K562 (cell line): ENCODE results near the gene CCL19. TPM values are rescaled to one million over a fixed set of nuclear protein-coding genes. Genes with fewer than 3 reads are reported as not detected.

Source experiments
- CREBBP ChIP-seq: IDR thresholded peaks from one replicate; pipeline ENCODE4 v1.6.1; 2012; ENCODE audit warnings: low read depth, mild to moderate bottlenecking, control low read depth, inconsistent platforms, low read length
- CXXC5 ChIP-seq: fragments of 250-450 bp; sonication (Bioruptor Pico); IDR thresholded peaks from 2 replicates; pipeline ENCODE4 v1.8.0; 2022; ENCODE audit warnings: inconsistent platforms, mild to moderate bottlenecking, moderate library complexity
- EP400 ChIP-seq: fragments of 450-650 bp; IDR thresholded peaks from 2 replicates; pipeline ENCODE4 v1.6.1; 2017; ENCODE audit warnings: antibody characterized with exemption, mild to moderate bottlenecking, moderate library complexity
- HNRNPL ChIP-seq: fragments of 200-400 bp; formaldehyde crosslinking; IDR thresholded peaks from 2 replicates; pipeline ENCODE4 v1.6.1; 2017; ENCODE audit warnings: low read depth, mild to moderate bottlenecking, low read length
- L3MBTL2 ChIP-seq: fragments of 450-650 bp; IDR thresholded peaks from 2 replicates; pipeline ENCODE4 v1.6.1; 2016; ENCODE audit warnings: mild to moderate bottlenecking, moderate library complexity
- LARP7 ChIP-seq: fragments of 450-650 bp; IDR thresholded peaks from 2 replicates; pipeline ENCODE4 v1.6.1; 2016
- MED1 ChIP-seq: sonication (generic); formaldehyde crosslinking; IDR thresholded peaks from 2 replicates; pipeline ENCODE4 v1.8.1; 2023; ENCODE audit warnings: missing genetic modification reagents, borderline replicate concordance
- NCOA4 ChIP-seq: fragments of 450-650 bp; IDR thresholded peaks from 2 replicates; pipeline ENCODE4 v1.6.1; 2018; ENCODE audit warnings: mild to moderate bottlenecking; ENCODE audit not compliant: partially characterized antibody
- NELFE ChIP-seq: IDR thresholded peaks from 2 replicates; pipeline ENCODE4 v1.6.1; 2011; ENCODE audit warnings: mild to moderate bottlenecking; ENCODE audit not compliant: insufficient read depth, insufficient read length
- PRMT5 ChIP-seq: sonication (generic); formaldehyde crosslinking; IDR thresholded peaks from 2 replicates; pipeline ENCODE4 v1.5.0; 2020; ENCODE audit warnings: missing genetic modification reagents
- RBBP5 ChIP-seq: fragments of 200-600 bp; sonication (generic); IDR thresholded peaks from 2 replicates; pipeline ENCODE4 v1.6.1; 2012; ENCODE audit warnings: borderline replicate concordance, mild to moderate bottlenecking, low read length, control low read depth, inconsistent platforms; ENCODE audit not compliant: insufficient read depth, poor library complexity, severe bottlenecking
- TAF7 ChIP-seq: fragments of 450-650 bp; IDR thresholded peaks from 2 replicates; pipeline ENCODE4 v1.6.1; 2016; ENCODE audit warnings: missing genetic modification characterization, missing compliant biosample characterization
- TCF7 ChIP-seq: sonication (generic); IDR thresholded peaks from 2 replicates; pipeline ENCODE4 v1.6.1; 2016; ENCODE audit warnings: antibody characterized with exemption, borderline replicate concordance
- THRAP3 ChIP-seq: fragments of 450-650 bp; IDR thresholded peaks from 2 replicates; pipeline ENCODE4 v1.6.1; 2016; ENCODE audit warnings: mild to moderate bottlenecking, inconsistent platforms, borderline replicate concordance
- ZNF12 ChIP-seq: sonication (generic); formaldehyde crosslinking; IDR thresholded peaks from 2 replicates; pipeline ENCODE4 v1.4.0; 2020; ENCODE audit warnings: mild to moderate bottlenecking, missing genetic modification reagents
- ZNF165 ChIP-seq: fragments of 250-450 bp; sonication (Bioruptor Pico); IDR thresholded peaks from 2 replicates; pipeline ENCODE4 v1.4.0; 2020; ENCODE audit warnings: borderline replicate concordance
- ZNF197 ChIP-seq: fragments of 200-800 bp; sonication (Bioruptor generic); IDR thresholded peaks from 2 replicates; pipeline ENCODE4 v1.6.1; 2016; ENCODE audit warnings: low read depth, missing genetic modification characterization, missing compliant biosample characterization
- ZNF232 ChIP-seq: sonication (generic); formaldehyde crosslinking; IDR thresholded peaks from 2 replicates; pipeline ENCODE4 v1.8.0; 2022; ENCODE audit warnings: mild to moderate bottlenecking, missing genetic modification reagents
- ZNF668 ChIP-seq: fragments of 250-450 bp; sonication (Bioruptor Pico); IDR thresholded peaks from 2 replicates; pipeline ENCODE4 v1.8.0; 2022; ENCODE audit warnings: mild to moderate bottlenecking, inconsistent platforms
- ZNF696 ChIP-seq: fragments of 250-450 bp; sonication (Bioruptor Pico); conservative IDR thresholded peaks from 2 replicates; pipeline ENCODE4 v1.4.0; 2020; ENCODE audit warnings: mild to moderate bottlenecking, moderate library complexity
- ZNF699 ChIP-seq: fragments of 250-450 bp; sonication (Bioruptor Pico); IDR thresholded peaks from 2 replicates; pipeline ENCODE4 v1.8.0; 2021; ENCODE audit warnings: mild to moderate bottlenecking, moderate library complexity; ENCODE audit not compliant: insufficient replicate concordance
- polyA plus RNA-seq, 8 experiments: library from polyadenylated mRNA; depleted of rRNA in 4 of 8; stranded (reverse) in 5 of 8; unstranded in 3 of 8; fragments of >200 nt; fragmentation: Nextera tagmentation in 2 of 8; fragmentation: Illumina TruSeq in 1 of 8; extraction: Ambion mirVana in 2 of 8; extraction: Trizol in 1 of 8; gene quantifications; 2 replicates each; pipeline versions ENCODE4 v1.2.1 to v1.2.3, GENCODE V29; 2011 to 2014; ENCODE audit warnings: inconsistent platforms in 1 of 8, missing spikeins in 1 of 8
- total RNA-seq, 7 experiments: library from RNA; depleted of rRNA in 6 of 7; stranded (reverse); fragments of >200 nt in 6 of 7; fragmentation: Illumina TruSeq in 2 of 7; extraction: Trizol in 2 of 7; gene quantifications; 2 replicates each; pipeline versions ENCODE4 v1.2.1 to v1.2.3, GENCODE V29; 2011 to 2021; ENCODE audit warnings: low replicate concordance in 1 of 7
- TF ChIP-seq, protein P1 (sequence below): fragments of 450-650 bp; IDR thresholded peaks from 2 replicates; pipeline ENCODE4 v1.6.1; 2014; ENCODE audit warnings: low read depth, mild to moderate bottlenecking, moderate library complexity, borderline replicate concordance
- TF ChIP-seq, protein P2 (sequence below): sonication (generic); formaldehyde crosslinking; IDR thresholded peaks from 2 replicates; pipeline ENCODE4 v1.8.0; 2023; ENCODE audit warnings: mild to moderate bottlenecking, missing genetic modification reagents
- TF ChIP-seq, protein P3 (sequence below): fragments of 250-450 bp; sonication (Bioruptor Pico); IDR thresholded peaks from 2 replicates; pipeline ENCODE4 v1.8.0; 2022; ENCODE audit warnings: moderate library complexity, mild to moderate bottlenecking, inconsistent platforms

The CCL19 gene
- total and polyA plus RNA-seq, 9 of the 15 experiments (the other 6 are each of a cell fraction or from before 2014, with no cell fraction given) = not detected

DNA sequence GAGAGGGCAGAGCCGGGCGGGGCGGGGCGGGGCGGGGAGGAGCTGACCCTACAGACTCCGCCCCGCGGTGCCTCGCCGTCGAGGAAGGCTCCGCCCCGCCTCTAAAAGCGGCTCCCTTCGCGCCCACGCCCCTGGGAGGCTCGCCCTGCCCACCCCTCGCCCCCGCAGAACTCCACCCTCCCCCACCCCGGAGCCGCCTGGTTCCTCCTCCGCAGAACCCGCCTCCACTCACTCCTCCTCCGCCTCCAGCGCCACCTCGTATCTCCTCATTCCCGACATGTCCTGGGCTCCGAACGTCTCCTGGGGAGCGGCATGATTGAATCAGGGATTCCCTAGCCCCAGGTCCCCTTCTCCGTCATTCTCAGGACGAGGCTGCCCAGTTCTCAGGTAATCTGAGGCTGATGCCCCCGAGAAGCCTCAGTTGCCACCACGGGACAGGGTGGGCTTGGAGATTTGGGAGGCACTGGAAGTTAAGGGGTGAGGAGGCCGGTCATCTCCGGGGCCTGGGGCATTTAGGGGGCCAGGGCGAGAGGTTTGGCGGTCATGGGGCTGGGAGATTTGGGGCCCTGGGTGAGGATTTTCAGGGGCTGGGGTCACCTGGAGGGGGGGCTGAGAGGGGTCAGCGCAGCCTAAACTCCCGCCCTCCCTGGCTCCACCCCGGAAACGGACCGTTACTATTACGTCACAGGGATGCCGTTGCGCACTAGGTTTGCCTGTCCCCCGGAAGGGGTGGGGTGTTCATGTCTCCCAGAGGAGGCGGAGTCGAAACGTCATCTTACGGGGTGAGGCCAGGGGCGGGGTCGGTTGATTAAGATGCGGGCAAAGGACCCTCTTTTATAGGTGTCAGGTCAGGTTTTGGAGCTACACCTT lies 25.5 kb downstream of the CCL19 start (continued):
- TF ChIP-seq HNRNPL = no peak
- TF ChIP-seq MED1 (CRISPR knock-in tag) = no peak
- TF ChIP-seq CXXC5 (CRISPR knock-in tag) = peak; percentile 64
- TF ChIP-seq ZNF165 (CRISPR knock-in tag) = no peak
- no peak for TF ChIP-seq TCF7
- TF ChIP-seq NCOA4 = no peak
- TF ChIP-seq THRAP3 = 0 out of 2 replicates have a peak, but pooled peaks have one; percentile 43
- TF ChIP-seq, protein P1, sequence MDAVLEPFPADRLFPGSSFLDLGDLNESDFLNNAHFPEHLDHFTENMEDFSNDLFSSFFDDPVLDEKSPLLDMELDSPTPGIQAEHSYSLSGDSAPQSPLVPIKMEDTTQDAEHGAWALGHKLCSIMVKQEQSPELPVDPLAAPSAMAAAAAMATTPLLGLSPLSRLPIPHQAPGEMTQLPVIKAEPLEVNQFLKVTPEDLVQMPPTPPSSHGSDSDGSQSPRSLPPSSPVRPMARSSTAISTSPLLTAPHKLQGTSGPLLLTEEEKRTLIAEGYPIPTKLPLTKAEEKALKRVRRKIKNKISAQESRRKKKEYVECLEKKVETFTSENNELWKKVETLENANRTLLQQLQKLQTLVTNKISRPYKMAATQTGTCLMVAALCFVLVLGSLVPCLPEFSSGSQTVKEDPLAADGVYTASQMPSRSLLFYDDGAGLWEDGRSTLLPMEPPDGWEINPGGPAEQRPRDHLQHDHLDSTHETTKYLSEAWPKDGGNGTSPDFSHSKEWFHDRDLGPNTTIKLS = no peak
- no peak for TF ChIP-seq L3MBTL2
- no peak for TF ChIP-seq ZNF197
- TF ChIP-seq ZNF12 (CRISPR knock-in tag) = no peak
- no peak for TF ChIP-seq ZNF699 (CRISPR knock-in tag)
- TF ChIP-seq LARP7 = no peak
- peak; percentile 76 for TF ChIP-seq TAF7 (tag)
- no peak for TF ChIP-seq ZNF668 (CRISPR knock-in tag)
- TF ChIP-seq, protein P2, sequence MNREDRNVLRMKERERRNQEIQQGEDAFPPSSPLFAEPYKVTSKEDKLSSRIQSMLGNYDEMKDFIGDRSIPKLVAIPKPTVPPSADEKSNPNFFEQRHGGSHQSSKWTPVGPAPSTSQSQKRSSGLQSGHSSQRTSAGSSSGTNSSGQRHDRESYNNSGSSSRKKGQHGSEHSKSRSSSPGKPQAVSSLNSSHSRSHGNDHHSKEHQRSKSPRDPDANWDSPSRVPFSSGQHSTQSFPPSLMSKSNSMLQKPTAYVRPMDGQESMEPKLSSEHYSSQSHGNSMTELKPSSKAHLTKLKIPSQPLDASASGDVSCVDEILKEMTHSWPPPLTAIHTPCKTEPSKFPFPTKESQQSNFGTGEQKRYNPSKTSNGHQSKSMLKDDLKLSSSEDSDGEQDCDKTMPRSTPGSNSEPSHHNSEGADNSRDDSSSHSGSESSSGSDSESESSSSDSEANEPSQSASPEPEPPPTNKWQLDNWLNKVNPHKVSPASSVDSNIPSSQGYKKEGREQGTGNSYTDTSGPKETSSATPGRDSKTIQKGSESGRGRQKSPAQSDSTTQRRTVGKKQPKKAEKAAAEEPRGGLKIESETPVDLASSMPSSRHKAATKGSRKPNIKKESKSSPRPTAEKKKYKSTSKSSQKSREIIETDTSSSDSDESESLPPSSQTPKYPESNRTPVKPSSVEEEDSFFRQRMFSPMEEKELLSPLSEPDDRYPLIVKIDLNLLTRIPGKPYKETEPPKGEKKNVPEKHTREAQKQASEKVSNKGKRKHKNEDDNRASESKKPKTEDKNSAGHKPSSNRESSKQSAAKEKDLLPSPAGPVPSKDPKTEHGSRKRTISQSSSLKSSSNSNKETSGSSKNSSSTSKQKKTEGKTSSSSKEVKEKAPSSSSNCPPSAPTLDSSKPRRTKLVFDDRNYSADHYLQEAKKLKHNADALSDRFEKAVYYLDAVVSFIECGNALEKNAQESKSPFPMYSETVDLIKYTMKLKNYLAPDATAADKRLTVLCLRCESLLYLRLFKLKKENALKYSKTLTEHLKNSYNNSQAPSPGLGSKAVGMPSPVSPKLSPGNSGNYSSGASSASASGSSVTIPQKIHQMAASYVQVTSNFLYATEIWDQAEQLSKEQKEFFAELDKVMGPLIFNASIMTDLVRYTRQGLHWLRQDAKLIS = peak; percentile 77; the same call in 1 of the 2 replicates
- TF ChIP-seq, protein P3, sequence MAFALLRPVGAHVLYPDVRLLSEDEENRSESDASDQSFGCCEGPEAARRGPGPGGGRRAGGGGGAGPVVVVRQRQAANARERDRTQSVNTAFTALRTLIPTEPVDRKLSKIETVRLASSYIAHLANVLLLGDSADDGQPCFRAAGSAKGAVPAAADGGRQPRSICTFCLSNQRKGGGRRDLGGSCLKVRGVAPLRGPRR (CRISPR knock-in tag) = no peak
- no peak for TF ChIP-seq PRMT5
- no peak for TF ChIP-seq NELFE
- no peak for TF ChIP-seq RBBP5
- TF ChIP-seq EP400 = peak; percentile 77
- no peak for TF ChIP-seq ZNF696 (CRISPR knock-in tag)
- no peak for TF ChIP-seq ZNF232 (CRISPR knock-in tag)
- TF ChIP-seq CREBBP = no peak
